ENCODE data around the gene ACOD1.
"Not testable (repeated sequence)": the region's sequence is repeated elsewhere in the genome, so short reads cannot be mapped to it uniquely, and the experiment has no call there.

The ACOD1 gene

GRCh38 chr13:76943646-76944045 lies 4.7 kb upstream of the ACOD1 start:
- Histone ChIP-seq H3K27ac (ENCODE audit: insufficient read depth, low read length, poor library complexity, severe bottlenecking) (no peak overlapping the region), H3K36me3 (ENCODE audit: control insufficient read depth, insufficient read depth, low read length) (no peaks in the 10 kb centered on the region), H3K4me3 (ENCODE audit: insufficient read depth, low read depth, low read length, poor library complexity, severe bottlenecking) (no peak overlapping the region), H3K4me1 (ENCODE audit: control insufficient read depth, insufficient read depth, low read length, poor library complexity, severe bottlenecking) (no peaks in the 10 kb centered on the region), H3K9me3 (ENCODE audit: control insufficient read depth, low read length) (no peaks in the 10 kb centered on the region), H3K27me3 (replicated peaks; ENCODE audit: control insufficient read depth, insufficient read depth, low read length, poor library complexity, severe bottlenecking) (no peaks in the 10 kb centered on the region)
- no peak for DNase-seq

- no peak overlapping the region for H3K27ac ChIP-seq (ENCODE audit: insufficient read depth, low read length, poor library complexity, severe bottlenecking)
- DNase-seq: no peak
These were observed 3.9 kb upstream of the ACOD1 start for GRCh38 chr13:76944456-76944855.

DNA sequence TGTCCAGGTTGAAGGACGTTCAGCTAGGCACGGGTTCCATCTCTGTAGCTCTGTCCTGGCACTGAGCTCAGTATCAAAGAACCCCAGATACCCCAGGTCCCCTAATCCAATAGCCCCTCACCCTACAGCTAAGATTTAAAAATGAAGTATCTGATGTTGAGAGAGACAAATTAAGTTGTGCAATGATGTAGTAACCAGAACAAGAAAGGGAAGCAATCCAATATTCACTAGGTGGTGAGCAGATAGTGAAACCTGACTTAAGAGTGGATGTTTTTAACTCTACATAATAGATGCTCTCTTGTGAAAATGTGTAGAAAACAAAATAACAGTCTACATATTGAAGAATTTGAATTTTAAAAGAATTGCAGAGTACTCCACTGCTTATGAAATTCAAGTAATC lies 1.8 kb downstream of the ACOD1 start:
- no peaks in the 10 kb centered on the region for H3K4me1 ChIP-seq (ENCODE audit: control insufficient read depth, insufficient read depth, low read length, poor library complexity, severe bottlenecking)
- no peak for DNase-seq
- H3K9me3 ChIP-seq (ENCODE audit: control insufficient read depth, low read length): no peaks in the 10 kb centered on the region
- H3K27ac ChIP-seq (ENCODE audit: insufficient read depth, low read length, poor library complexity, severe bottlenecking): no peak overlapping the region
- H3K27me3 ChIP-seq (replicated peaks; ENCODE audit: control insufficient read depth, insufficient read depth, low read length, poor library complexity, severe bottlenecking): no peaks in the 10 kb centered on the region
- no peak overlapping the region for H3K4me3 ChIP-seq (ENCODE audit: insufficient read depth, low read depth, low read length, poor library complexity, severe bottlenecking)
- no peaks in the 10 kb centered on the region for H3K36me3 ChIP-seq (ENCODE audit: control insufficient read depth, insufficient read depth, low read length)

More at GRCh38 chr13:76944456-76944855, 3.9 kb upstream of the ACOD1 start:
- H3K4me3 ChIP-seq (ENCODE audit: insufficient read depth, low read depth, low read length, poor library complexity, severe bottlenecking): no peak overlapping the region
- H3K4me1 ChIP-seq (ENCODE audit: control insufficient read depth, insufficient read depth, low read length, poor library complexity, severe bottlenecking): no peaks in the 10 kb centered on the region
- H3K9me3 ChIP-seq (ENCODE audit: control insufficient read depth, low read length): no peaks in the 10 kb centered on the region
- H3K36me3 ChIP-seq (ENCODE audit: control insufficient read depth, insufficient read depth, low read length): no peaks in the 10 kb centered on the region
- no peaks in the 10 kb centered on the region for H3K27me3 ChIP-seq (replicated peaks; ENCODE audit: control insufficient read depth, insufficient read depth, low read length, poor library complexity, severe bottlenecking)

- no peaks in the 10 kb centered on the region for H3K27me3 ChIP-seq (replicated peaks; ENCODE audit: control insufficient read depth, insufficient read depth, low read length, poor library complexity, severe bottlenecking)
- no peak for DNase-seq
- no peaks in the 10 kb centered on the region for H3K9me3 ChIP-seq (ENCODE audit: control insufficient read depth, low read length)
These were observed 5.7 kb downstream of the ACOD1 start for GRCh38 chr13:76953968-76954367.

GRCh38 chr13:76954538-76954937 lies 6.2 kb downstream of the ACOD1 start:
- H3K27me3 ChIP-seq (replicated peaks; ENCODE audit: control insufficient read depth, insufficient read depth, low read length, poor library complexity, severe bottlenecking): no peaks in the 10 kb centered on the region
- no peaks in the 10 kb centered on the region for H3K4me1 ChIP-seq (ENCODE audit: control insufficient read depth, insufficient read depth, low read length, poor library complexity, severe bottlenecking)
- H3K4me3 ChIP-seq (ENCODE audit: insufficient read depth, low read depth, low read length, poor library complexity, severe bottlenecking): no peak overlapping the region
- no peaks in the 10 kb centered on the region for H3K9me3 ChIP-seq (ENCODE audit: control insufficient read depth, low read length)
- no peak for DNase-seq
- no peak overlapping the region for H3K27ac ChIP-seq (ENCODE audit: insufficient read depth, low read length, poor library complexity, severe bottlenecking)
- no peaks in the 10 kb centered on the region for H3K36me3 ChIP-seq (ENCODE audit: control insufficient read depth, insufficient read depth, low read length)

More at GRCh38 chr13:76953968-76954367, 5.7 kb downstream of the ACOD1 start:
- Histone ChIP-seq H3K36me3 (ENCODE audit: control insufficient read depth, insufficient read depth, low read length) (no peaks in the 10 kb centered on the region), H3K4me1 (ENCODE audit: control insufficient read depth, insufficient read depth, low read length, poor library complexity, severe bottlenecking) (no peaks in the 10 kb centered on the region), H3K27ac (ENCODE audit: insufficient read depth, low read length, poor library complexity, severe bottlenecking) (no peak overlapping the region), H3K4me3 (ENCODE audit: insufficient read depth, low read depth, low read length, poor library complexity, severe bottlenecking) (no peak overlapping the region)

GRCh38 chr13:76955193-76955592 lies 6.9 kb downstream of the ACOD1 start:
- Histone ChIP-seq H3K4me1 (ENCODE audit: control insufficient read depth, insufficient read depth, low read length, poor library complexity, severe bottlenecking) (no peaks in the 10 kb centered on the region), H3K27me3 (replicated peaks; ENCODE audit: control insufficient read depth, insufficient read depth, low read length, poor library complexity, severe bottlenecking) (no peaks in the 10 kb centered on the region), H3K4me3 (ENCODE audit: insufficient read depth, low read depth, low read length, poor library complexity, severe bottlenecking) (no peak overlapping the region), H3K36me3 (ENCODE audit: control insufficient read depth, insufficient read depth, low read length) (no peaks in the 10 kb centered on the region), H3K9me3 (ENCODE audit: control insufficient read depth, low read length) (no peaks in the 10 kb centered on the region), H3K27ac (ENCODE audit: insufficient read depth, low read length, poor library complexity, severe bottlenecking) (no peak overlapping the region)
- DNase-seq: no peak

DNA sequence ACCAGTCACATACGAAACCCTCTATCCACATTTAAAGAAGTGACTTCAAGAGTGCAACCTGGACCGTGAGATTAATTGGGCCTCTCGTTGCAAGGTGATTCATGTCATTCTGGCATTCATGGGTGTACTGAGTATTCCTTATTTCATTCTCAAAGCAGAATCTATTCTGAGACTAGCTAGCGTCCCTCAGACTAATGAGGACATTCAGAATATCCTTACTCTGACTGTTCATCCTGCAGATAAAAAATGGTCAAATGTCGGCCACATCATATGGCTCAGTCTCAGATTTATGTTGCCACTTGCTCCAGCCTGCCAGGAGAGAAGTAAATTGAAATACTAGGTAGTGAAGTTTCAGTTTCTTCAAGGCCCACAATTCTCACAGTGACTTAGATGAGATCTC lies 7.3 kb downstream of the ACOD1 start:
- no peak for DNase-seq
- Histone ChIP-seq H3K4me3 (ENCODE audit: insufficient read depth, low read depth, low read length, poor library complexity, severe bottlenecking) (no peak overlapping the region), H3K27me3 (replicated peaks; ENCODE audit: control insufficient read depth, insufficient read depth, low read length, poor library complexity, severe bottlenecking) (no peaks in the 10 kb centered on the region), H3K9me3 (ENCODE audit: control insufficient read depth, low read length) (no peaks in the 10 kb centered on the region), H3K27ac (ENCODE audit: insufficient read depth, low read length, poor library complexity, severe bottlenecking) (no peak overlapping the region), H3K36me3 (ENCODE audit: control insufficient read depth, insufficient read depth, low read length) (no peaks in the 10 kb centered on the region), H3K4me1 (ENCODE audit: control insufficient read depth, insufficient read depth, low read length, poor library complexity, severe bottlenecking) (no peaks in the 10 kb centered on the region)

DNA sequence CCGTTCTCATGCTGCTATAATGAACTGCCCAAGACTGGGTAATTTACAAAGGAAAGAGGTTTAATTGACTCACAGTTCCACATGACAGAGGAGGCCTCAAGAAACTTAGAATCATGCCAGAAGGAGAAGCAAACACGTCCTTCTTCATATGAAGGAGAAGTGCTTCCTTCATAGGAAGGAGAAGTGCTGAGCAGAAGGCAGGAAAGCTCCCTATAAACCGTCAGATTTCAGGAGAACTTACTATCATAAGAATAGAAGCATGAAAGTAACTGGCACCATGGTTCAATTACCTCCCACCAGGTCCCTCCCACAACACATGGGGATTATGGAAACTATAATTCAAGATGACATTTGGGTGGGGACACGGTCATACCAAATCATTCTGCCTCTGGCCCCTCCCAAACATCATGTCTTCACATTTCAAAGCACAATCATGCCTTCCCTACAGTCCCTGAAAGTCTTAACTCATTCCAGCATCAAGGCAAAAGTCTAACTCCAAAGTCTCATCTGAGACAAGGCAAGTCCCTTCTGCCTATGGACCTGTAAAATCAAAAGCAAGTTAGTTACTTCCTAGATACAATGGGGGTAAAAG lies 10.6 kb downstream of the ACOD1 start:
- Histone ChIP-seq H3K4me1 (ENCODE audit: control insufficient read depth, insufficient read depth, low read length, poor library complexity, severe bottlenecking) (no peaks in the 10 kb centered on the region), H3K9me3 (ENCODE audit: control insufficient read depth, low read length) (no peaks in the 10 kb centered on the region), H3K4me3 (ENCODE audit: insufficient read depth, low read depth, low read length, poor library complexity, severe bottlenecking) (no peak overlapping the region), H3K36me3 (ENCODE audit: control insufficient read depth, insufficient read depth, low read length) (no peaks in the 10 kb centered on the region), H3K27me3 (replicated peaks; ENCODE audit: control insufficient read depth, insufficient read depth, low read length, poor library complexity, severe bottlenecking) (no peaks in the 10 kb centered on the region), H3K27ac (ENCODE audit: insufficient read depth, low read length, poor library complexity, severe bottlenecking) (no peak overlapping the region)
- no peak for DNase-seq

- H3K4me1 ChIP-seq (ENCODE audit: control insufficient read depth, insufficient read depth, low read length, poor library complexity, severe bottlenecking); H3K27me3 ChIP-seq (replicated peaks; ENCODE audit: control insufficient read depth, insufficient read depth, low read length, poor library complexity, severe bottlenecking); H3K36me3 ChIP-seq (ENCODE audit: control insufficient read depth, insufficient read depth, low read length); DNase-seq; H3K4me3 ChIP-seq (ENCODE audit: insufficient read depth, low read depth, low read length, poor library complexity, severe bottlenecking); H3K9me3 ChIP-seq (ENCODE audit: control insufficient read depth, low read length); H3K27ac ChIP-seq (ENCODE audit: insufficient read depth, low read length, poor library complexity, severe bottlenecking): not testable (repeated sequence)
These were observed 11.4 kb downstream of the ACOD1 start for GRCh38 chr13:76959734-76960133.

DNA sequence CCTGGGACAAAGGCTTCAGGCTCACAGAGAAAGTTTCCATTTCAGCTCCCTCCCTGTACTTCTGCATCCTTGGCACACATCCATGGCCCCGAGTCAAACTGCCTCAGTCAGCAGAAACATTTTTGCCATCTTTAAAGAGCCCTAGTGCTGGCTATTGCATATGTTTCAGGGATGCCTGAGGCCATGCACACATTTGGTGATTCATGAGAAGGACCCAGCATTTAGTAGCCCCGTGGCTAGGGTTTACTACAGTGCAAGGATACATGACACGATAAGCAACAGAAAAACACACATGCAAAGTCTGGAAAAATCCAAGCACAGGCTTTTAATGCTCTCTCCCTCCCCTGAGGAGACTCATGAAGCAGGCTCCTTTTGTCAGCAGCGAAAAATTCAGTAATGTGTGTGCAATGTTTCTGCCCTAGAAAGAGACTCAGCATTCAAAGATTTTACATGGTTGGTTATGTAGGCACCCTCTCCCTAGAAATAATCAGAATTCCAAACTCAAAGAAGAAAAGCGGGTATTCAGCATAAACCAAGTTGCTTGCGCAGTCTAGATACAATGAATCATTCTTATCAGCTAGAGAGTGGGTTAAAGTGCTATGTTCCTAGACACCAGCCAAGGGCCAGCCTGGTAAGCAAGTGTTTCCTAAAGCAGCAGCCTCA lies 17.6 kb downstream of the ACOD1 start:
- no peak for DNase-seq
- Histone ChIP-seq H3K4me1 (ENCODE audit: control insufficient read depth, insufficient read depth, low read length, poor library complexity, severe bottlenecking) (no peaks in the 10 kb centered on the region), H3K27me3 (replicated peaks; ENCODE audit: control insufficient read depth, insufficient read depth, low read length, poor library complexity, severe bottlenecking) (no peaks in the 10 kb centered on the region), H3K9me3 (ENCODE audit: control insufficient read depth, low read length) (no peaks in the 10 kb centered on the region), H3K36me3 (ENCODE audit: control insufficient read depth, insufficient read depth, low read length) (no peaks in the 10 kb centered on the region), H3K4me3 (ENCODE audit: insufficient read depth, low read depth, low read length, poor library complexity, severe bottlenecking) (no peak overlapping the region), H3K27ac (ENCODE audit: insufficient read depth, low read length, poor library complexity, severe bottlenecking) (no peak overlapping the region)

Measured in effector memory CD4-positive, alpha-beta T cell (primary cell).